GM12873 (cell line): Measurements from ENCODE around the gene TRPT1.
A peak's percentile ranks its signal among the peaks of the same experiment; 100 is the strongest.

Experiments used
- CTCF ChIP-seq: IDR thresholded peaks from 2 replicates; pipeline ENCODE4 v1.5.1; 2012; ENCODE audit warnings: low read depth, mild to moderate bottlenecking, moderate library complexity, low read length, control low read depth; ENCODE audit not compliant: insufficient read depth; ENCODE audit errors: missing control alignments

TRPT1 gene

DNA sequence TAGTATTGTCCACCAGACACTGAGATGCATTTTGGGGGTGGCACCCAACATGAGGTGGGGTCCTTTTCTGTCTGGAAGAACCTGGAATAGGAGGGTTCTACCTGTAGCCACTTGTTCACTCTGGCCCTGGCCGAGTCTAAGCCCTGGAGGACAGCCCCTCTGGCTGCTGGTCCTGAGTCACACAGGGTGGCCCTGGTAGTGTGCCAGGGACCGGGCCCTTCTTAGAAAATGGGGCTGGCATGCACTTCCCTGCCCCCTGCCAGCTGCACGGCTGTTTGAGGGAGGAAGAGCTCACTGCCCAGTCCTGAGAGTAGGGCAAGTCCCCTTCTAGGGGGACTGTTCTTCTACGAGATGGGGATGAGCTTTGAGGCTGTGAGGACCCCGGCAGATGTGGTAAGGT lies 27.5 kb upstream of the TRPT1 start:
- TF ChIP-seq CTCF: no peak

DNA sequence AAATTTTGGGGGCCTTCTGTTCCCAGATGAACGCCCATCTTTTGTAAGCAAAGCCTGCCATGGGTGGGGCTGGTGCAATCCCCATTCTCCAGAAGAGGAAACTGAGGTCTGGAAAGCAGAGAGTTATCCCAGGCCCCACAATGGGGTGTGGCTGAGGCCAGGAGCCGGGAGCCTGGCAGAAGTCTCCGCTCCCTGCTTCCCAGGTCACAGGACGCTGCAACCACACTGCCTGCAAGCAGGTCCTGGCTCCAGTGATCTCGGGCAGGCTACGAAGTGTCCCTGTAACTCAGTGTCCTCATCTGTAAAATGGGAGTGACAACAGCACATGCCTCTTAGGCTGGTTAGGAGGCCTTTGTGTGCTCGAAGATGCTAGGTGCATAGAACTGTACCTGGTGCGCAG lies 27.1 kb upstream of the TRPT1 start:
- no peak for TF ChIP-seq CTCF

GRCh38 chr11:64252003-64252872 lies 26.3 kb upstream of the TRPT1 start:
- TF ChIP-seq CTCF: peak; percentile 66

DNA sequence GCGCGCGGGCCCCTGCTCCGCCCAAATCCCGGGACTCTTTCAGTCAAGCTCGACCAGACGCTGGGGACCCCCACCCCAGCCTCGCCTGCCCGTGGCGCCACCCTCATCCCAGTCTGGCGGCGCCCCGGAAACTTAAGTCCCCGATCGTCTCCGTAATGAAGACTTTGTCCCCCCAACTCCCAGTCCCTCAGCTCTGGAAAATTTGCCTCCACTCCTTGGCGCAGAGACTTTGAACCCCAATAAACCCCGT lies 25.7 kb upstream of the TRPT1 start:
- TF ChIP-seq CTCF: no peak

DNA sequence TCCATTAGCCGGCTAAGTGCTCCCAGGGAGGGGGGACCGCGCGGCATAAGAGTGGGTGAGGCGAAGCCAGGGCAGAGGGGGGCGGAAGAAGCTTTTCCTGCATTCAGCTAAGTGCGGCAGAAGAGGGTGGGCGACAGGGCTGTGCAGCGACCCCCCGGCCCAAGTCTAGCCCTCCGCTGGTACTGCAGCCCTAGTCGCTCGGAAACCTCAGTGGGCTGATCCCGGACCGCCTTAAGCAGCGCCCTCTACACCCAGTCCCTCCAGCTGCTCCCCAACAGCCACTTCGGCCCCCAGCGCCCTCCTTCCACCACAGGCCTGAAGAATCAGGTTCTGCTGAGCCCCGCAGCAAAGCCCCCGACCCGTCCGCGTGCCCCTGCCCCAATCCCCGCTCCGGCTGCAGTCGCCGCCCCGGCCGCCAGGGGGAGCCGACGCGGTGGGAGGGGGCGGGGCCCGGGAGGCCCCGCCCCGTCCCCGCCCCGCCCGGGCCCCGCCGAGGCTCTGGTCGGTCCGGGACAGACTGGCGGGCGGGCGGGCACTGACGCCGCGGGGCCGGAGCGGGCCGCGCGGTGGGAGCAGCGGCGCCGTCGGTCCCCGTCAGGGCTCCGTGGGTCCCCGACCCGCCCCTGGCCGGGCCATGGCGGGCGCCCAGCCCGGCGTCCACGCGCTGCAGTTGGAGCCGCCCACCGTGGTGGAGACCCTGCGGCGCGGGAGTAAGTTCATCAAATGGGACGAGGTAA lies 25.2 kb upstream of the TRPT1 start, which contains the start of gene PLCB3:
Gene PLCB3, plus strand, starts transcription at position 515 of the 737 bp plus-strand sequence. Its CDS starts 120 bp downstream, at position 635.
- peak; percentile 59 for TF ChIP-seq CTCF

DNA sequence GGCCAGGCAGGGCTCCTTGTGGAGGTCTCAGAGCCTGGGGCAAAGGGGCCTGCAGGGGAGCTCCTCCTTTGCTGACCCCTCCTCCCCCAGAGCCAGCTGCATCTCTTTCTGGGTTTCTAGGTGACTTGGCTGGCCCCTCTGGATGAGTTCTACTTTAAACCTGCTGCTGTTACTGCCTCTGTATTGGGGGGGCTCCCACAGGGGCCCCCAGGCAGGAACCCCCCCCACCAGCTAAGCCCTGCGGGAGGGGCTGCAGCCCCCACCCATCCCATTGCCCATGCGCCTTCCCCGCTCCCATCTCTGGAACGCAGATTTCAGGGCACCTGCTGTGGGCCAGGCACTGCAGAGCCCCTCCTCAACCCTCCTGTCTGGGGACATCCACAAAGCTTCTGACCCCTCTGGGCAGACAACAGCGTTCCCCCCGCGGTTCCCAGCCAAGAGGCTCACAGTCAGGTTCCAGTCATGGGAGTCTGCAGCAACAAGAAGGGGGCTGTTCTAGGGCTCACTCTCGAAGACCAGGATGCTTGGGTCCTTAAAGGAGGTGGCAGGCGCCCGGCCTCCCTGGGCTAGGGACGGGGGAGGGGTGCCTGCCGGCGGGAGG lies 24.5 kb upstream of the TRPT1 start:
- TF ChIP-seq CTCF: no peak
